GM12874 (cell line): ENCODE data around the gene MGAT5.

Source experiments
- TF ChIP-seq, protein P1 (sequence below): IDR thresholded peaks from 2 replicates; pipeline ENCODE4 v1.5.1; 2011; ENCODE audit warnings: low read depth, mild to moderate bottlenecking, control low read depth, low read length, moderate library complexity; ENCODE audit not compliant: insufficient read depth

Gene MGAT5

DNA sequence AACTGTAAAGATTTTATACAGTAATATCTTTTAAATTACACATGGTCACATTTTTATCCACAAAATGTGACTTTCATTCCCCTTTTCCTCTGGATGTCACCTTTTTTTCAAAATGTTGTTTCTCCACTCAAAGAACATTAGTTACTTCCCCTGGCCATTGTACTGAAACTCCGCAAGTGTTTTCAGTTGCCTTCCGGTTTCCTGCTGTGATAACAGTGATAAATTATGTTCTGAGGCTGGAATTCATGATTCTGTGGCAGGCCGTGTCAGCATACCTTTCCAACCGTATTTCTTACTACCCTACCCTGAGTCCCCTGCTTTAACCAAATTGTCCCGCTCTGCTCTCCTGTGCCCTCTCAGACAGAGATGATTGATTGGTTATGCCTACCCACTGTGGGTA lies 53.5 kb downstream of the MGAT5 start:
- TF ChIP-seq, protein P1, sequence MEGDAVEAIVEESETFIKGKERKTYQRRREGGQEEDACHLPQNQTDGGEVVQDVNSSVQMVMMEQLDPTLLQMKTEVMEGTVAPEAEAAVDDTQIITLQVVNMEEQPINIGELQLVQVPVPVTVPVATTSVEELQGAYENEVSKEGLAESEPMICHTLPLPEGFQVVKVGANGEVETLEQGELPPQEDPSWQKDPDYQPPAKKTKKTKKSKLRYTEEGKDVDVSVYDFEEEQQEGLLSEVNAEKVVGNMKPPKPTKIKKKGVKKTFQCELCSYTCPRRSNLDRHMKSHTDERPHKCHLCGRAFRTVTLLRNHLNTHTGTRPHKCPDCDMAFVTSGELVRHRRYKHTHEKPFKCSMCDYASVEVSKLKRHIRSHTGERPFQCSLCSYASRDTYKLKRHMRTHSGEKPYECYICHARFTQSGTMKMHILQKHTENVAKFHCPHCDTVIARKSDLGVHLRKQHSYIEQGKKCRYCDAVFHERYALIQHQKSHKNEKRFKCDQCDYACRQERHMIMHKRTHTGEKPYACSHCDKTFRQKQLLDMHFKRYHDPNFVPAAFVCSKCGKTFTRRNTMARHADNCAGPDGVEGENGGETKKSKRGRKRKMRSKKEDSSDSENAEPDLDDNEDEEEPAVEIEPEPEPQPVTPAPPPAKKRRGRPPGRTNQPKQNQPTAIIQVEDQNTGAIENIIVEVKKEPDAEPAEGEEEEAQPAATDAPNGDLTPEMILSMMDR, result no peak

DNA sequence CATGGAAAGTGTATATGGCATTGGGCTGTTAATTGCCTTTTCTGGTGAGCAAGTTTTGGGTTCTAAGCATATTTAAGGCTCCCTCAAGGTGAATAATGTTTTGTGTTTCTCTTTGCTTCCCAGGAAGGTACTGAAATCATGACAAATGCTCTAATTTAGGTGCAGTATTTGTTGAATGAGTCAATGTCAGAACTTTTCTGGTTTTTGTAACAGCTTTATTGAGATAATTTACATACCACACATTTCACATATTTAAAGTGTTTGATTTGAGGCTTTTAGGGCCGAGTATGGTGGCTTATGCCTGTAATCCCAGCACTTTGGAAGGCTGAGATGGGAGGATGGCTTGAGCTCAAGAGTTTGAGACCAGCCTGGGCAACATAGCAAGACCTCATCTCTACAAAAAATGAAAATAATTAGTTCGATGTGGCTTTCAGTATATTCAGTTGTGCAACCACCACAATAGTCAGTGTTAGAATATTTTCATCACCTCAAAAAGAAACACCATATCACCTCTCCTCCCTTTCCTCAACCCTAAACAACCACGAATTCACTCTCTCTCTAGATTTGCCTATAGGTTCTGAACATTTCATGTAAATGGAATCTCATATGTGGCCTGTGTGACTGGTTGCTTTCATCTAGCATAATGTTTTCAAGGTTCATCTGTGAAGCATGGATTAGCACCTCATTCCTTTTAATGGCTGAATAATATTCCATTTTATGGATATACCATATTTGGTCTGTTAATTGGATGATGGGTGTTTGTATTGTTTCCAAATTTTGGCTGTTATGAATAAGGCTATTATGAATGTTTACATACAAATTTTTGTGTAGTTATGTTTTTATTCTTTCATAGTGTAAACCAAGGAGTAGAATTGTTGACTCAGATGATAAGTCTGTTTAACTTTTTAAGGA lies 54.9 kb downstream of the MGAT5 start:
- TF ChIP-seq, protein P1, result no peak

DNA sequence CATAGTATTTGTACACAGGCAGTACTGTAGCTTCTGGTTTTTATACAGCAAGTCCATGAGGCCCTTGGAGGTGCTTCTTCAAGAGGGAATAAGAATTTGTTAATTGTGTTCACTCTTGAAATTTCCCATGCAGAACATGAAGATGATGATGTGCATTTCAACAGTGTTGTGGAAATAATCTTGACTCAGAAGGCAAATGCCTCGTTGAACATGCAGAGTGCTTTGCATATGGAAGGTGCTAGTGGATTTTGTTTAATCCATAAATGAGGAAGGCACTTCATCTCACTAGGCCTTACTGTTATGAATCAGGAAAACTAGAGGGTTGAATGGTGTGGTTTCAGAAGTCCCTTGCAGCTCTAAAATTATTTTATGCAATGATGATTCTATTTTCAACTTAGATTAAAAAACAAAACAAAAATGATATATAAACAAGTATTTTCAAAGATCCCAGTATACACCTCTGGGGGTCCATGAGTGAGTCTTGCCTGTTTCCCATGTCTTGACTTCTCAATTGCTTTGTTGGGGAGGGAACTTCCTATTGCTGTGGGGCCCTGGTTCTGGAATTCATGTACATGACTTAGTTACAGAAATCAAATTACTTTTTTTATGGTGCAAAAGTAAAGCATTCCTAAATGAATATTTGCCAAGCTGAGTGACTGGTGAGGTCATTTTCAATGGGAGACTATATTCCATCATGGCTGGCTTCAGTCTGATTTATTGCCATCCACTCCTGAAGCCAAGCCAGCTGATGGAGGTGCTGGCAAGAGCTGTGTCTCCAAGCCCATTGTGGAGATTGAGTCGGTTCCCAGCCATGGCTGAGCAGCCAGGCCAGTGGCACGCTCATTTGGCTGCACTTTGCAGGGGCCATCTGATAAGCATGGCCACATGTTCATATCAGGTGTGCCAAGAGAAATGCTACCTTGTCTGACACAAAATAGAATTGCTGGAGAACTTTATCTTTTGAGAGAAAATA lies 56.5 kb downstream of the MGAT5 start:
- TF ChIP-seq, protein P1, result no peak

DNA sequence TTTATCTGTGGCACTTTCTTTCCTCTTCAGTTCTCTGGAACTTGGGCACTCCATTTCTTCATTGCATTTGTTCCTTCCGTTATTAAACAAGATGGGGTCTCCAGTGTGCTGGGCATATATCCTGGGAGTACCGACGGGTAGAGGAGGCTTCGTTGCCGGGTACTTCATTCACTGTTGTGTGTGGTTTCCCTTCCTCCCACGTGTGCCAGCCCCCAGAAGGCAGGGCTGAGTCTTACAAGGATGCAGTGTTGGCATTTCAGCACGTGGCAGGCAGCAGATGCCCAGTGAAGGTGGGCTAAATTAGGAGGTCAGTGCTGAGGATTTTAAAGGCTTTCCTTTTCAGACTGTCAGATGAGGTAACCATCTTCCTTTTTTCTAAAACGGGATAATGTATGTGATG lies 58.6 kb downstream of the MGAT5 start:
- TF ChIP-seq, protein P1, result no peak

DNA sequence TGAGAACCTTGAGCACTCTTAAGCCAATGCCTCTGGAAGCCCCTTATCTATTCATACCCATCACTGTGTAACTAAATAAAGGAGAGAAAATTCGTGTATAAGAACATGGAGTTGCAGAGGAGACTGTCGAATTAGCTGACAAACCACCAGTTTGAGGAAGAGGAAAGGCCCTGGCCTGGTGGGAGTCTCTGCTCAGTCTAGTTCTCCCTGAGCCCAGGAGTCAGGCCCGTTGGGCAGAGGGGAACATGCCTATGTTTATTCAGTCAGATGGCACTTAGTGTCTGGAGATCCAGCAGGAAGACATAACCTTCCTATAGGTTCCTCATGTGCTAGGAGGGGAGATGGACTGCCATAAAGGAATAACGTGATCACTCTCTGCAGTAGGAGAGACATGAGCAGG lies 60.3 kb downstream of the MGAT5 start:
- TF ChIP-seq, protein P1, result no peak

DNA sequence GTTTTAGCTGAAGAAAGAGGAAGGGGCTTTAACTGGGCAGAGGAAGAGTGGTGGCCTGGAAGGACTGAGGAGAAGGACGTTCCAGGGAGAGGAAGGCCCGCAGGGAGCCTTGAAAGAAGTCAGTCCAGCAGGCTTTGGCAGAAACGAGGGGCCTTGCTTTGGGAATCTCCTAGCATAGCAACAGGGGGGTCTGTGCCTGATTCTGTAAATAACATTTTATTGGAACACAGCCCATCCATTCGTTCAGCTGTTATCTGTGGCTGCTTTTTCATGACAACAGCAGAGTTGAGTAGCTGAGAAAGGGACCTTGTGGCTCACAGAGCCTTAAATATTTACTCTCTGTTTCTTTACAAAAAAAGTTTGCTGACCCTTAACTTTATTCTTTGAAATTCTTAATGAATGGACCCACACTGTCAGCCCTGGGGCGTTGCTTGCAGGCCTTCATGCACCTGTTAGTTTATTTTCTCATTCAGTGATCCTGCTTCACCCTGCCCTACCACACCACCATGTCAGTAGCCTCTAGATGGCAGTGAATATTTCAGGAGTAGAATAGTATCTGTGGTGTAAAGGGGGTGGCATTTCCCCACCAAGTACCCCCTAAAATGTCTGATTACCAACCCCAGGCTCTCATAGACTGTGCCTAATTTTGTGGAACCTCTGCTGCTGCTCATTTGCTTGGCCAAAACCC lies 61.0 kb downstream of the MGAT5 start:
- TF ChIP-seq, protein P1, result no peak
